HL-60 (cell line): ENCODE results near the gene DUSP5.

Experiments used
- DNase-seq, 2 experiments: peaks; one replicate each; pipeline ENCODE4 v3.0.0-alpha.2; 2010 to 2020; ENCODE audit warnings: low read depth in 1 of 2, low spot score in 1 of 2
- H3K27ac ChIP-seq: fragments of 250-450 bp; sonication (Bioruptor Pico); replicated peaks from 2 replicates; pipeline ENCODE4 v1.5.1; 2020; ENCODE audit warnings: mild to moderate bottlenecking, moderate library complexity
- H3K27me3 ChIP-seq: fragments of 250-450 bp; sonication (Bioruptor Pico); 2 replicates; pipeline ENCODE4 v1.5.1; 2021; ENCODE audit warnings: mild to moderate bottlenecking, moderate library complexity; ENCODE audit not compliant: insufficient read depth, poor library complexity, severe bottlenecking
- H3K4me3 ChIP-seq: replicated peaks from 2 replicates; pipeline ENCODE4 v1.5.1; 2011; ENCODE audit warnings: mild to moderate bottlenecking, control low read depth, low read length; ENCODE audit not compliant: insufficient read depth
- GABPA ChIP-seq: IDR thresholded peaks from 2 replicates; pipeline ENCODE4 v1.6.1; 2012; ENCODE audit warnings: low read depth
- POLR2AphosphoS5 ChIP-seq: IDR thresholded peaks from 2 replicates; pipeline ENCODE4 v1.6.1; 2012; ENCODE audit warnings: low read depth
- REST ChIP-seq: IDR thresholded peaks from 2 replicates; pipeline ENCODE4 v1.6.1; 2012; ENCODE audit warnings: low read depth; ENCODE audit not compliant: insufficient replicate concordance
- SPI1 ChIP-seq: IDR thresholded peaks from 2 replicates; pipeline ENCODE4 v1.6.1; 2012; ENCODE audit warnings: low read depth, mild to moderate bottlenecking, borderline replicate concordance
- TF ChIP-seq, protein P1 (sequence below): IDR thresholded peaks from one replicate; pipeline ENCODE4 v1.5.1; 2011; ENCODE audit warnings: low read length, control low read depth, inconsistent platforms; ENCODE audit not compliant: insufficient read depth

DUSP5 gene

DNA sequence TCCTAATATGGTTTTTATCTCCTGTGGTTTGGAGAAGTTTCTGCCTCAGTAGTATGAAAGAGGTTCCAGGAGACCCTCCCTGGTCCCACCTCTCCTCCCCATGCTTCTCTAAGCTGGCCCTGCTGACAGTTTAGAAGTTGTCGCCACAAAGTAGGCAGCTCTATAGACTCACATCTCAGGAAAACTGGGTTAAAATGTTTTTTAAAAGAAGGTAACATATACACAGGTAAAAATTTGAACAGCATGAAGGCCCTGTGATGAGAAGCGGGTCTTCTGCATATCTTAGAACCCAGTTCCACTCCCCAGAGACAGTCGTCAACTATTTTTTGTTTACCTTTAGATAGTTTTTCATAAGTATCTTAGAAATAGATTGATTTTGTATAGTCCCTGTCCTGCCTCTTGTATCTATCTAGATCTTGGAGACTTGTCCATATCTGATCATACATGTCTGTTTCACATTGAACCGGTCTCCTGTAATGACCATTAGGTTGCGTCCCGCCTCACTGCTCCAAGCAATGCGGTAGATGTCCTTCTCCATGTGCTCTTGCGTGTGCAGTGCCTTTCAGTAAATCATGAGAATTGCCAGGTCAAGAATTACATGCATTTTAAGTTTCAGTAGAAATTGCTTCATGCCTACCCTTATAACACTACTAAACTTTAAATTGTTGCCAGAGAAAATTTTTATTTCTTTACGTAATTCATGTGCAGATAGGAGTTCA, 2.2 kb downstream of the DUSP5 start:
- Histone ChIP-seq H3K27me3 (no peaks in the 10 kb centered on the region), H3K27ac (no peak overlapping the region)
- TF ChIP-seq SPI1 (no peak), GABPA (no peak), REST (no peak), POLR2AphosphoS5 (no peak)
- TF ChIP-seq, protein P1, sequence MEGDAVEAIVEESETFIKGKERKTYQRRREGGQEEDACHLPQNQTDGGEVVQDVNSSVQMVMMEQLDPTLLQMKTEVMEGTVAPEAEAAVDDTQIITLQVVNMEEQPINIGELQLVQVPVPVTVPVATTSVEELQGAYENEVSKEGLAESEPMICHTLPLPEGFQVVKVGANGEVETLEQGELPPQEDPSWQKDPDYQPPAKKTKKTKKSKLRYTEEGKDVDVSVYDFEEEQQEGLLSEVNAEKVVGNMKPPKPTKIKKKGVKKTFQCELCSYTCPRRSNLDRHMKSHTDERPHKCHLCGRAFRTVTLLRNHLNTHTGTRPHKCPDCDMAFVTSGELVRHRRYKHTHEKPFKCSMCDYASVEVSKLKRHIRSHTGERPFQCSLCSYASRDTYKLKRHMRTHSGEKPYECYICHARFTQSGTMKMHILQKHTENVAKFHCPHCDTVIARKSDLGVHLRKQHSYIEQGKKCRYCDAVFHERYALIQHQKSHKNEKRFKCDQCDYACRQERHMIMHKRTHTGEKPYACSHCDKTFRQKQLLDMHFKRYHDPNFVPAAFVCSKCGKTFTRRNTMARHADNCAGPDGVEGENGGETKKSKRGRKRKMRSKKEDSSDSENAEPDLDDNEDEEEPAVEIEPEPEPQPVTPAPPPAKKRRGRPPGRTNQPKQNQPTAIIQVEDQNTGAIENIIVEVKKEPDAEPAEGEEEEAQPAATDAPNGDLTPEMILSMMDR: no peak

GRCh38 chr10:110500515-110500905, 2.8 kb downstream of the DUSP5 start:
- no peak for TF ChIP-seq REST
- no peak for TF ChIP-seq POLR2AphosphoS5
- no peak for TF ChIP-seq SPI1
- TF ChIP-seq, protein P1: no peak
- no peak for TF ChIP-seq GABPA

More for the DNA sequence above, 2.2 kb downstream of the DUSP5 start:
- H3K4me3 ChIP-seq: no peak overlapping the region
- DNase-seq: no peak

DNA sequence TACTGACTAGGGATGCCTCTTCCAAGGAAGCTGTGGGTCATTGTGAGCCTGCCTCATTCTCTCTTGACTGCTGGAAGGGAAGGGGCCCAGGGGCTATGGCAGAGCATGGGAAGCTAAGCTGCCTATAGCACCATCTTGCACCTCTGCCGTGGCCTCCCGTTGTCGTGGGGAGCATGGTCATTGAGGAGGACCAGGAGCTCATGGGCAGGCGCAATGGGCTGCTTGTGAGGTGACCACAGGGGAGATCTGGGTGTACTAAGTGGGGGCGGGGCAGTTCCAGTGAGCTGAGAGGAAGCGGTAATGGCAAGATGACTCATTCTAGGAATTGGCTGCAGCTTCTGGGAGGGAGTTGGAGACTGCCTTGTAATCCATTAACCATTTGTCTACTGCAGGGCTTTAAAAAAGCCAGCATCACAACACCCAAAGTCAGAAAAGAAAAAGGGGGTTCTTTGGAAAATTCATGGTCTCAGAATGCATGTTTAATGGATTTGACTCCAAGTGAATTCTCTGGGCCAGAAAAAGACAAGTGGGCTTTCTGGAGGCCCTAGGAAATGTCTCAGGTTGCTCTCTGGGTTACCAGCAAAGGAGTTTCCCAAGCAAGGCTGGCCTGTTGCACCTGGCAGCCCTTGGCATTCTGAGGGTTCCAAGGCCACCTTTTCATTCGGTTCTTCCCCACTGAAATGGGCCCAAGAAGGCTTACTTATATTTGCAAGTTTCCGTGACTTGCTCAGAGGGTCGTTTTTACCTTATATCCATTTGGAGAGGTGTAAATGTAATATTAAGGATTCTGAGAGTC, 3.6 kb downstream of the DUSP5 start:
- no peak overlapping the region for H3K4me3 ChIP-seq
- no peaks in the 10 kb centered on the region for H3K27me3 ChIP-seq
- TF ChIP-seq GABPA (no peak), SPI1 (peak; percentile 32; the same call in 1 of the 2 replicates), POLR2AphosphoS5 (no peak), REST (no peak)
- no peak overlapping the region for H3K27ac ChIP-seq
- DNase-seq: peak; percentile 60 to 66

More at GRCh38 chr10:110500515-110500905, 2.8 kb downstream of the DUSP5 start:
- DNase-seq: no peak
- H3K27me3 ChIP-seq: no peaks in the 10 kb centered on the region
- H3K4me3 ChIP-seq: no peak overlapping the region
- H3K27ac ChIP-seq: no peak overlapping the region
